ENCODE data around the gene PPP1R9A. TPM values are rescaled to one million over a fixed set of nuclear protein-coding genes. Genes with fewer than 3 reads are reported as not detected.
A peak's percentile ranks its signal among the peaks of the same experiment; 100 is the strongest.

Gene PPP1R9A
- total and polyA plus RNA-seq, 8 donors = 18.7 to 28.6 (median 24.3) TPM

- Histone ChIP-seq H3K4me1 (no peaks in the 10 kb centered on the region), H3K4me3 (no peak overlapping the region), H3K36me3 (no peaks in the 10 kb centered on the region), H3K9me3 (peaks cover 0 to 23% of the 10 kb centered on the region in 2 donors), H3K27me3 (no peaks in the 10 kb centered on the region), H3K27ac (no peak overlapping the region)
- TF ChIP-seq CTCF (IDR thresholded peaks at IDR 0.05) = no peak
- intact Hi-C loops (cut with DNase I) = no loop called here
- peak; percentile 72 for ATAC-seq
- DNase-seq = no peak
These were observed 120.0 kb downstream of the PPP1R9A start for GRCh38 chr7:95027234-95027872.

GRCh38 chr7:95028683-95029082 lies 121.3 kb downstream of the PPP1R9A start:
- intact Hi-C loops (cut with DNase I) = no loop called here

GRCh38 chr7:95035295-95035694 lies 127.9 kb downstream of the PPP1R9A start:
- intact Hi-C loops (cut with DNase I) = no loop called here

More at GRCh38 chr7:95028683-95029082, 121.3 kb downstream of the PPP1R9A start:
- peaks cover 0 to 21% of the 10 kb centered on the region in 2 donors for H3K9me3 ChIP-seq
- no peaks in the 10 kb centered on the region for H3K27me3 ChIP-seq
- no peak for TF ChIP-seq CTCF (IDR thresholded peaks at IDR 0.05)
- no peak overlapping the region for H3K4me3 ChIP-seq
- H3K36me3 ChIP-seq = no peaks in the 10 kb centered on the region
- peak; percentile 62 for ATAC-seq
- no peaks in the 10 kb centered on the region for H3K4me1 ChIP-seq
- DNase-seq = no peak
- H3K27ac ChIP-seq = no peak overlapping the region

GRCh38 chr7:95041031-95041430 lies 133.6 kb downstream of the PPP1R9A start:
- H3K27me3 ChIP-seq = no peaks in the 10 kb centered on the region
- no peaks in the 10 kb centered on the region for H3K4me1 ChIP-seq
- ATAC-seq = no peak
- intact Hi-C loops (cut with DNase I) = no loop called here
- TF ChIP-seq CTCF (IDR thresholded peaks at IDR 0.05) = no peak
- H3K9me3 ChIP-seq = no peaks in the 10 kb centered on the region
- DNase-seq = no peak
- no peaks in the 10 kb centered on the region for H3K36me3 ChIP-seq
- no peak overlapping the region for H3K4me3 ChIP-seq
- H3K27ac ChIP-seq = no peak overlapping the region

More at GRCh38 chr7:95035295-95035694, 127.9 kb downstream of the PPP1R9A start:
- DNase-seq (no peak), ATAC-seq (no peak)
- Histone ChIP-seq H3K27ac (no peak overlapping the region), H3K27me3 (no peaks in the 10 kb centered on the region), H3K4me1 (no peaks in the 10 kb centered on the region), H3K9me3 (no peaks in the 10 kb centered on the region), H3K36me3 (no peaks in the 10 kb centered on the region), H3K4me3 (no peak overlapping the region)
- TF ChIP-seq CTCF (IDR thresholded peaks at IDR 0.05) = no peak

GRCh38 chr7:95045236-95045923 lies 138.0 kb downstream of the PPP1R9A start:
- ATAC-seq = peak; percentile 78

More at GRCh38 chr7:95045236-95045923, 138.0 kb downstream of the PPP1R9A start:
- no peak overlapping the region for H3K4me3 ChIP-seq
- H3K27me3 ChIP-seq = no peaks in the 10 kb centered on the region
- no peak for DNase-seq
- no peaks in the 10 kb centered on the region for H3K9me3 ChIP-seq
- TF ChIP-seq CTCF (IDR thresholded peaks at IDR 0.05) = no peak
- no peak overlapping the region for H3K27ac ChIP-seq
- intact Hi-C loops (cut with DNase I) = no loop called here
- no peaks in the 10 kb centered on the region for H3K36me3 ChIP-seq
- no peaks in the 10 kb centered on the region for H3K4me1 ChIP-seq
